ENCODE results near the gene C11orf24. TPM values are rescaled to one million over a fixed set of nuclear protein-coding genes. Genes with fewer than 3 reads are reported as not detected.

Gene C11orf24
- total and polyA plus RNA-seq, 2 of the 4 experiments (the other 2 are of a cell fraction): 42.5 to 135 TPM

GRCh38 chr11:68311160-68312116 lies 39.7 kb upstream of the C11orf24 start:
- Histone ChIP-seq H2AK5ac (ENCODE audit: low read depth, low read length) (no peak overlapping the region; the same call in 1 of the 2 replicates), H2BK5ac (ENCODE audit: low read depth, low read length, poor library complexity, severe bottlenecking) (no peak overlapping the region), H3K56ac (ENCODE audit: extremely low read depth, insufficient read depth, low read length) (no peak overlapping the region), H2AK9ac (replicated peaks; ENCODE audit: low read depth, low read length, poor library complexity) (no peak overlapping the region), H2BK15ac (ENCODE audit: low read depth, low read length) (no peak overlapping the region), H3K4me2 (ENCODE audit: low read depth, low read length) (no peak overlapping the region), H3K9me1 (ENCODE audit: insufficient read depth, low read length) (0 out of 2 replicates have a peak, but pooled peaks cover 3% of the 10 kb centered on the region), H4K8ac (ENCODE audit: low read depth in 2 of 2, low read length in 2 of 2) (no peak overlapping the region), H2BK20ac (ENCODE audit: low read depth, low read length) (no peak overlapping the region), H3K27me3 (ENCODE audit: control insufficient read depth, insufficient read depth, low read length) (no peaks in the 10 kb centered on the region), H3K14ac (replicated peaks; ENCODE audit: low read depth, low read length) (no peak overlapping the region), H3K79me1 (ENCODE audit: low read depth in 1 of 2, low read length in 2 of 2) (peaks cover 18 to 32% of the 10 kb centered on the region in 2 experiments), H3K27ac (ENCODE audit: insufficient read depth, low read length) (no peak overlapping the region), H3K4me1 (ENCODE audit: control insufficient read depth, insufficient read depth, low read length) (peaks cover 13% of the 10 kb centered on the region), H4K20me1 (ENCODE audit: insufficient read depth, low read length) (peaks cover 15% of the 10 kb centered on the region), H3K36me3 (ENCODE audit: control insufficient read depth, insufficient read depth, low read length) (no peaks in the 10 kb centered on the region), H3K9ac (ENCODE audit: low read depth, low read length) (no peak overlapping the region), H4K91ac (ENCODE audit: insufficient read depth, low read depth, low read length) (no peak overlapping the region), H2AFZ (replicated peaks; ENCODE audit: low read length, poor library complexity) (peak overlapping the region; percentile 37), H3K18ac (ENCODE audit: low read depth, low read length) (no peak overlapping the region), H2BK120ac (ENCODE audit: low read depth, low read length) (no peak overlapping the region), H3K4me3 (ENCODE audit: insufficient read depth, low read depth, low read length) (peak overlapping the region; percentile 64; the same call in 1 of the 2 replicates), H3K9me3 (ENCODE audit: control insufficient read depth, insufficient read depth, low read length) (no peaks in the 10 kb centered on the region), H4K5ac (ENCODE audit: low read depth, low read length) (no peak overlapping the region), H3K4ac (ENCODE audit: low read depth, low read length) (no peak overlapping the region), H3K23ac (ENCODE audit: low read depth, low read length) (peak overlapping the region; percentile 11; the same call in 1 of the 2 replicates)
- in situ Hi-C loops (cut with MboI; ENCODE audit: low sequenced_read_pairs) (no loop called here), dilution Hi-C loops (cut with HindIII; ENCODE audit: low sequenced_read_pairs, unreplicated experiment) (no loop called here), intact Hi-C loops (cut with micrococcal nuclease) (loop anchor here (5.0 kb wide), 1 partner anchor 136 kb away; no protein-coding TSS in a partner anchor)
- POLR2A ChIA-PET (ENCODE audit: unreplicated experiment): no interaction called here
- no peak for ATAC-seq (ENCODE audit: low read depth)
- CTCF ChIA-PET: no interaction called here
- BruUV-seq (replicated peaks): no TSS peak
- DNase-seq: no peak
- WGBS, 2 experiments (ENCODE audit: extremely low coverage in 2 of 2, insufficient read length in 1 of 2): 95% methylated on average over 4 of the region's 25 CpGs; no CpG with 5 or more reads in 1 of the 2 experiments
- no peak for TF ChIP-seq RFX5 (IDR thresholded peaks at IDR 0.05; ENCODE audit: low read depth, low read length)
- TF ChIP-seq RCOR1 (IDR thresholded peaks at IDR 0.05; ENCODE audit: insufficient replicate concordance, low read length): no peak
- no peak for TF ChIP-seq ELK1 (IDR thresholded peaks at IDR 0.05; ENCODE audit: borderline replicate concordance, low read depth, low read length)
- TF ChIP-seq FOS (IDR thresholded peaks at IDR 0.05; ENCODE audit: low read depth, low read length): no peak
- no peak for TF ChIP-seq POLR2A (IDR thresholded peaks at IDR 0.05; ENCODE audit: low read depth, low read length)
- TF ChIP-seq NFE2L2 (IDR thresholded peaks at IDR 0.05; ENCODE audit: low read depth, low read length): no peak
- no peak for TF ChIP-seq MXI1 (IDR thresholded peaks at IDR 0.05; ENCODE audit: borderline replicate concordance, low read depth, low read length)
- no peak for TF ChIP-seq MAFK (IDR thresholded peaks at IDR 0.05; ENCODE audit: low read depth, low read length)
- no peak for TF ChIP-seq CHD1 (IDR thresholded peaks at IDR 0.05; ENCODE audit: low read depth, low read length)
- TF ChIP-seq RAD21 (IDR thresholded peaks at IDR 0.05; ENCODE audit: low read length): no peak
- TF ChIP-seq BHLHE40 (IDR thresholded peaks at IDR 0.05; ENCODE audit: low read depth, low read length): no peak
- no peak for TF ChIP-seq CTCF (conservative IDR thresholded peaks at IDR 0.05; ENCODE audit: low read depth, low read length)
- no peak for TF ChIP-seq USF2 (IDR thresholded peaks at IDR 0.05; ENCODE audit: low read depth, low read length)
- TF ChIP-seq MAZ (IDR thresholded peaks at IDR 0.05; ENCODE audit: borderline replicate concordance, low read depth, low read length): no peak
